Skin of body (tissue), 2 donors: ENCODE data around the gene ACOXL. TPM values are rescaled to one million over a fixed set of nuclear protein-coding genes. Genes with fewer than 3 reads are reported as not detected.

Source experiments
- DNase-seq: peaks from one replicate; lab custom pipeline; 2025; lab: John Stamatoyannopoulos, UW
- total RNA-seq: library from RNA; depleted of rRNA; stranded (reverse); fragments of >200 nt; gene quantifications from one replicate; pipeline ENCODE4 v1.2.3, GENCODE V29; 2014

Gene ACOXL
- total RNA-seq, 1 donor from 2014 or later, result 0.30 TPM

DNA sequence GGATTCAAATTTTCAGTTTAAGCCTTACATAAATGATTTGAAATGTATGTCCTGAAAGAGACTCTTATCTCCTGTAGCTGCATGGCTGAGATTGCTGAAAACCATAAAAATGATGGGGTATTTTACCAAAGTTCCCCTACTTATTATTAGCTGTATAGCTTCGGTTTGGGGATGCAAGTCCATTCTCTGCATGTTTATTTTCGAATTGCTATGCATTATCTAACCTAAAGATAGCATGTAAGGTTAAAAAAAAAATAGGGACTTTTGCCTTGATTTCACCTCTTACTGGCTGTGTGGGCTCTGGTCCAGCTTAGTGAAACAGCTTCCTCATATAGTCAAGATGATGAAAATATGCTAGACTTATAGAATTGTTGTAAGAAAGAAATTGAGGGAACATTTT is 14.0 kb upstream of the ACOXL start:
- DNase-seq, result no peak

DNA sequence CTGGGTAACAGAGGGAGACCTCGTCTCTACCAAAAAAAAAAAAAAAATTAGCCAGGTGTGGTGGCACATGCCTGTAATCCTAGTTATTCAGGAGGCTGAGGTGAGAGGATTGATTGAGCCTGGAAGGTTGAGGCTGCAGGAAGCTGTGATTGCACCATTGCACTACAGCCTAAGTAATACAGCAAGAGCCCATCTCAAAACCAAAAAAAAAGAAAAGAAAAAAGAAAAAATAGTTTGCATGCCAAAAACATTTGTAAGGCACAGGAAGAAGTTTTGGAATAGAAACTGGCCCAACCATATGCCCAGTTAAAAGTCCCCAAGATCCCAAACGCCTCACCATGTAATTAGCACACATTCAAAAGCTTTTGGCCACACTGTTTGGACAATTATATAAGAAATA is 13.4 kb upstream of the ACOXL start:
- no peak for DNase-seq

DNA sequence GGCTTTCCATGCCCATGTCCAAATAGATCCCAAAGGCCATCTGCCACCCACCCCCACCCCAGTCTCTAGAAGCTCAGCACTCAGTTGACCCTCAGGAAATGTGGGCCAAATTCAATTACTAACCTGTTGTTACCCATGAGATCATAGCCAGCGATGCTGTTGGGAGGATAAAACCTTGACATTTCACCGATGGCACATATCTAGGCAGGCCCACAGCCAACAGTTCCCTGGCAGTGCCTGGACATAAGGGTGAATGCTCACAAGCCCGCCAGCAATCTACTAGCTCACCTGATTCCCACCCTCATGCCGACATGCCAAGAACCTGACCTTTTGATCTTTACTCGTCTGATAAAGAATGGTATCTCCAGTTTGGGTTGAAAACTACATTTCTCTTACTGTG is 11.8 kb upstream of the ACOXL start:
- no peak for DNase-seq

DNA sequence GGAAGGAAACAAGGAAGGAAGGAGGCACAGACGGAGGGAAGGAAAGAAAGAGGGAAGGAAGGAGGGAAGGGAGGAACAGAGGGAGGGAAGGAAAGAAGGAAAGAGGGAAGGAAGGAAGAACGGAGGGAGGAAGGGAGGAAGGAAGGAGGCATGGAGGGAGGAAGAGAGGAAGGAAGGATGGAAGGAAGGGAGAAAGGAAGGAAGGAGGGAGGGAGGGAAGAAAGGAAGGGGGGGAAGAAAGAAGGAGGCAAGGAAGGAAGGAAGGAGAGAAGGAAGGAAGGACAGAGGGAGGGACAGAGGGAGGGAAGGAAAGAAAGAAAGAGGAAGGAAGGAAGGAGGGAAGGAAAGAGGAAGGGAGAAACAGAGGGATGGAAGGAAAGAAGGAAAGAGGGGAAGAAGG is 7.6 kb upstream of the ACOXL start:
- DNase-seq, result no peak

DNA sequence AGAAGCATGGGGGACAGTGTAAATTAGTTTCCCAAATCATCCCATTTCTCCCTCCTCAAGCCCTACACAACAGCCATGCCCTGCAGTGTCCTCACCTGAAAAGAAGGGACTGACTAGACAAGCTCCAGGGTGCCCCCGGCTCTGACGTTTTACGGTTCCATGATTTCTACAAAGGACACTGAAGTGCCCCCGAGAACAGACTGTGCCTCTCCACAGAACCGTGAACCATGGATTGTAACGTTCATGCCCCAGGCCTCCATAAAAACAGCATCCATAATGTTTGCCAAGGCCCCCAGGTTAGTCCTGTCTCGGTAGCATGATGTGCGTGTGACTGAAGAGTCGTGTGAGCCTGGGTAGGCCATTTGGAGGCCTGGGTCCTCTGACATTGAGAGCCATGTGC is 7.0 kb upstream of the ACOXL start:
- DNase-seq, result no peak

DNA sequence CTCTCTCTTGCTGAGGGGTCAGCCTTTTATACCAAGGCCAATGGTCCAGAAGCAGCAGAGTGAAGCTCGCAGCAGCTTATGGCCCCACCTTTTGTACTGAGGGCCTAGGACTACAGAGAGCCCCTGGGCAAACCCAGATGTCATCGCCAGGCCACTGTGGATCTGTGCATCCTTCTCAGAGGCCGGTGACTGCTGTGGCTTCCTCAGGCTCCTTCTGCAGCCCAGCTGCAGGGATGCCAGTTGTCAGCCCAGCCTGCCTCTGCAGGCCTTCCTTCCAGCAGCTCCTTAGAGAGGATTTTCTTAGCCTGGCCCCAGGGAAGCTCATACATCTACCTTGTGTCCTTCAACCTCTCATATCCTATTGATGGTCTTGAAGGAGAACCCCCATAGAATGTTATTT is 6.5 kb upstream of the ACOXL start:
- no peak for DNase-seq

DNA sequence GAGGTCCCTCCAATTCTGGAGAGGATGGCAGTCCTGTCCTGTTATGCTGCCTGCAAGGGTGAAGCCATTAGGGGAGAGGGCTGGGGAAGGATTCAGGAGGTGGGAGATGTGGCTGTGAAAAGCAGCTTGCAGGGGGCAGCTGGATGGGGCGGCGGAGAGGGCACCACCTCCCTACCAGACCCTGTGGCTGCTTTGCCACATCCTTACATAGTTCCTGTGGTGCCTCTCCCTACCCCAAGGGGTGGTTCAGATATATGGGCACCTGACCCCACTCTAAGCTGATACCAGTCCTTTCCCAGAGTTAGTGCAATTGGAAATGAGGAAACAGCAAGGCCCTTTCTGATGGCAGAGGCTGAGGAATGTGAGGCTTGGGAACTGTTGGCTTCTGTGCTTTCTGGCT is 6.1 kb upstream of the ACOXL start:
- no peak for DNase-seq

DNA sequence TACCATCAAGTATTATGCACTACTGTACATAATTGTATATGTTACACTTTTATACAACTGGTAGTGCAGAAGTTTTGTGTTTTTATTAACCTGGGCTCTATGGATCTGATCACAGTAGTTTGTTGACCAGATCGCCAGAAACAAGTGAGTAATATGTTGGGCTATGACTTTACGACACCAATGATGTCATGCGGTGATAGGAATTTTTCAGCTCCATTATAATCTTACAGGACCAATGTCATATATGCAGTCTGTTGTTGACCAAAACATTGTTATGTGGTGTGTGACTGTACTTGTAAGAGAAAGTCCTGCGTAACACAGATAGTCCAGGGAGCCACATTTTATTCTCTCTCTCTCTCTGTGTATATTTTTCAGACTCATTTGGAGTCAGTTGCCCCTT is 4.5 kb upstream of the ACOXL start:
- no peak for DNase-seq

DNA sequence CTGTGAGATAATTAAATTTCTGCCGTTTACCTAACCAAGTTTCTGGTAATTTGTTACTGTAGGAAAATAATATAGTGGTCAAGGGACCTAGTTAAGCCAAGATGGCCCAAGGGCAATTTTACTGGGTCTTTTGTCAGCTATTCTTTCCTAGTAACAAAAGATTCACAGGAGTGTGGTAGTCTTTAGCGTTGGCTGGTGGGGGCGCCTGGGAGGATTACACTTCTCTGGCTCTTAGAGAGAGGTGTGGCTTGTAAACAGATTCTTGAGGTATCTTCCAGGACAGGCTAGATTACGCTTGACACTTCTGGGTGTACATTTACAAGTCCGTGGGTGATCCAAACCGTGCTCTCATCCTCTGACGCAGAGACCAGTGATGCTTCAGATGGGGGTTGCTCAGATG is 3.3 kb upstream of the ACOXL start:
- no peak for DNase-seq

DNA sequence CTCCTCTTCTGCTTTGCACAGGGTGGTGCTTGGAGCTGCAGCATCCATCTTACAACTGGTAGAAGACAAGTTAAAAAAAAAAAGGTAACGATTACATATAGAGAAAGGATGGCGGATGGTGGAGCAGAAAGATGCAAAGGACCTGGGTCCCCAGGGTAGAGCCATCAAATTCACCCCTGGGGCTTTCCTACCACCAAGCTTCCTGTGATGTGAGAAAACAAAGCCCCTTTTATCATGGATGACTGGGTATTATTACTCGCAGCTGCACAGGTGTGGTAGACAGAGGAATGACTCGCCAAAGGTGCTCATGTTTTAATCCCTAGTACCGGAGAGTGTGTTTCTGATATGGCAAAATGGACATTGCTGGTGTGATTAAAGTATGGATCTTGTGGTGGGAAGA is 1.3 kb upstream of the ACOXL start:
- no peak for DNase-seq

DNA sequence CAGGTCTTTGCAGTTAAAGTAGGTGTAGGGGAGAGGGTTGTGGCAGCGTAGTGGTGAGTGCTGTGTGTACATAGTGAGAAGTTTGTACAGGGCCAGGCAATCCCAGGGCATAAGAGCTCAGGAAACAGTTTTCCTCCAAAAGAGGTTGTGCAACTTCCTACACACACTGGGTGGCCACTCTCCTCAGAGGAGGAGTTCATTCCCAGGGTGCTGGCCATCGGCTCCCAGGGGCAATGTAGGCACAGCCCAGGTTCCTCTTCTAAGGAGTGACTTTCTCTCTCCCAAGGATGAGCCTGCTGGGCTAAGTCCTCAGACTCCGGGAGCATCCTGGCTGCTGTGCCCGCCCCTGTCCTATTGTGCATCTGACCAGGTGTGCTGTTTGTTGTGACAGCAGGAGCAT is 3.0 kb downstream of the ACOXL start:
- no peak for DNase-seq

DNA sequence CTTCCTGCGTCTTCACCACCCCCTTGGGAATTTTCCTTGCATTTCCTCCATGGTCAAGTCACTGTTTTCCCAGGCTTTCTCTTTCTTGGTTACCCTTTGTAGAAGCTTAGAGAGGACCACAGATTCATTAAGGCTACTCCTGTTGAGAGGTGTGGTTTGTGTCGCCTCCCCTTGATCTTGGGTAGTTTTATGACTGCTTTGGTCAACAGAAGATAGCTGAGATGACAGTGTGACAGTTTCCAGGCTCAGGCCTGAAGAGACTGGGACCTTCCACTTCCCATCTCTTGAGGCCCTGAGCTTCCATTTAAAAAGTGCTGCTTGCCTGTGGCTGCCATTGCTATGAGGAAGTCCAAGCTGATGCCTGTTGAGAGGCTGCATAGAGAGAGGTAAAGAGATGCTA is 5.4 kb downstream of the ACOXL start:
- no peak for DNase-seq

DNA sequence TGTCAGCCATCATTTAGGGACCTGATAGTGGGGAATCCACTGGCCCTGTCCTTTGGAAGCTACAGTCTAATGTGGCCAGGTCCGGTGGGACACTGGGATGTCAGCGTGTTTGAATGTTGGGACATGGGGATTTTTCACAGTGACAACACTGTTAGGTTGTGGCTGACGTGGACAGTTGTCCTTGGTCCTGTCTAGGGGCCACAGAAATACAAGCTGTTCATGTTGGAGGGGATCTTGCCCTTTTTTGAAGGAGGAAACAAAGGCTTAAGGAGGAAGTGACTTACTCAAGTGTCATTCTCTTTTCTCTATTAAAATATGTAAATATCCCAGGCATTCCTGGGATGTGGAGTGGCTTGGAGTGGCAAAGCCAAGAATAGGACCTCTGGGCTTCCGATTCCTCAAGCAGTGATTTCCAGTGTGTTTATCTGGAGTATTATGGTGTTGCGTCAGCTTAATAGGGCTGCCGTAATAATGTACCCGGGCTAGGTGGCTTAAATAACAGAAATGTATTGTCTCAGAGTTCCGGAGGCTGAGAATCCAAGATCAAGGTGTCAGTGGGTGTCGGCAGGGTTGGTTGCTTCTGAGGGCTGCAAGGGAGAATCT is 8.5 kb downstream of the ACOXL start:
- no peak for DNase-seq

DNA sequence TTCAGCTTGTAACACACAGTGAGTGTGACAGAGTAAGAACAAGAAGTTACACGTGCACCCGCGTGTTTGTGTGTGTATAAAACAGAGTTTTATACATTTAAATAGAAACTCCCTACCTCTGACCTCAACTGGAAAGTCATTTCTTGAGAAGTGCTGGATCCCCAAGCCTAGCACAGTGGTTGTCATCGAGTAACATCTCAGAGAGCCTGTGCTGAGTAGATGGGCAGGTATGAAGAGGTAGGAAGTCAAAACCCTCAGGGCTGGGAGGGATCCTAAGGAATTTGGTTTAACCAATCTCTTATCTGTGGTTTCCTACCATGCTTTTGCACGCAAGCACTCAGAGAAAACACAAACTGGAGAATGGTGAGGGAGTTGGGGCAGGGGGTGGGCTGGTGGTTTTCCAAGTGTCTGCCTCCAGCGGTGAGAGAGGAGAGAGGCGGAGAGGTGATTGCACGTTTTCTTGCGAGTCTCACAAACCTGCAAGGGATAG is 9.2 kb downstream of the ACOXL start:
- DNase-seq, result no peak

DNA sequence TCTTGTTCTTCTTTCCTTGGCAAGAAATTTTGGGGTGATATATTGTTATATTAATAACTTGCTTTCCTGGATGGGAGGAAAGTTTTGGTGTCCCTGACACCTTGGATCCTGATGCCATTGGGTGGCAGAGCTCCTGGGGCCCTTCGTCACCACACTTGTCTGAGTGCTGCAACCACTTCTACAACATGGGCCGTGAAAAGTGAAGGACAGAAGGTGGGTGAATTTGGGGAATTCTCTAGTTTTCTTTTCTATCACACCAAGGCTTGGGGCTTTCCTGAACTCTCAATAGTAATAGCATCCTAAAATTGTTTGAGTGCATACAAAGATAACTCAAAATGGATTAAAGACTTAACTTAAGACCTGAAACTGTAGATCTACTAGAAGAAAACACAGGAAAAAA is 10.0 kb downstream of the ACOXL start:
- DNase-seq, result no peak

DNA sequence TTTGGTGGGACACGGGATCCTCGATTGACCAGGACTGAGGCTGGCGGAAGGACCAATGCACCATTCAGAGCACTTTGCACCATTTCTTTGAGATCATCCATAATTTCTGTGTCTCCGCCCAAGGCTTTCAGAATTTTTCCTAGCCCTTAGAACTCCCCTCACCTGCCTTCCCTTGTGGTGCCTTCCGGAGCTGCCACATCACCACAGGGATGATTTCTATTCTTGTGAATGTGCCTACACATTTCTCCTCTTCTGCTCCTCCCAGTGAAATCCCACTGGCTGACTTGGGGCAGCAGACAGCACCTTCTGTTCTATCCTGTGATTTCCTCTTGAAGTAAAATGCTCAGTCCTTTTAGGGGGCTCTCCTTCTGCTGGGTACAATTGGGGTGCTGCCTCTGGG is 11.2 kb downstream of the ACOXL start:
- DNase-seq, result no peak

DNA sequence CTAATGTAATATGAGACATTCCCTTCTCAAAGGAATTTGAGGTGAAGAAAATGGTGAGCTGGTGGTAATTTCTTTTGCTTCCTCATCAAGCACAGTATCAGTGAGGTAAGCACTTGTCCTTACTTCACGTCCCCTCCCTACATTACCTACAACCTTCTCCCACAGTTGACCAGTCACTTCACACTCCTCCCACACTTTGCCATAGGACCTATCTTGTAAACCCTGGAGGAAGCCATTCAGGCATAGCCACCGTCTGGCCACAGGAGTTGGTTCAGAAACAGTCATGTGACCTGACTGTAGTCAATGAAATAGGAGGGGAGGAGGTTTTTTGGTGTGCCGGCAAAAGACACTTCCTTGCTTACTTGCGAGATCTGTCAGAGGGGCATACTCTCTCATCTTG is 12.1 kb downstream of the ACOXL start:
- no peak for DNase-seq

DNA sequence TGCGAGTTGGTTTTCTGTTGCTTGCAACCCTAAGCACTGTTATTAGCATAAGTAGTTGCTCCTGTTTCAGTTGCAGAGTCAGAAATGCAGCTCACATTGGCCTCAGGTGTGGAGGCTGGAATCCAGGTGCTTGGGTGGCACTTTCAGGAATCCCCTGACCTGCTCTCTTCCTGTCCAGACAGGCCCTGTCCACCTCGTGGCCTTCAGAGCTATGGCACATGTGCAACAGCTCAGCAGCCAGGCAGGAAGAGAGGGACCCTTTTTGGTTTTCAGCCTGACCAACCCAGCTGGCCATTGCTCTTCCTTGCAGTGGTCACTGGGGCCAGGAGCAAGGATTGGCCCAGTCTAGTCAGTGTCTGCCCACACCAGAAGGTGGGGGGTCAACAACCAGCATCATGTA is 12.7 kb downstream of the ACOXL start:
- DNase-seq, result no peak

DNA sequence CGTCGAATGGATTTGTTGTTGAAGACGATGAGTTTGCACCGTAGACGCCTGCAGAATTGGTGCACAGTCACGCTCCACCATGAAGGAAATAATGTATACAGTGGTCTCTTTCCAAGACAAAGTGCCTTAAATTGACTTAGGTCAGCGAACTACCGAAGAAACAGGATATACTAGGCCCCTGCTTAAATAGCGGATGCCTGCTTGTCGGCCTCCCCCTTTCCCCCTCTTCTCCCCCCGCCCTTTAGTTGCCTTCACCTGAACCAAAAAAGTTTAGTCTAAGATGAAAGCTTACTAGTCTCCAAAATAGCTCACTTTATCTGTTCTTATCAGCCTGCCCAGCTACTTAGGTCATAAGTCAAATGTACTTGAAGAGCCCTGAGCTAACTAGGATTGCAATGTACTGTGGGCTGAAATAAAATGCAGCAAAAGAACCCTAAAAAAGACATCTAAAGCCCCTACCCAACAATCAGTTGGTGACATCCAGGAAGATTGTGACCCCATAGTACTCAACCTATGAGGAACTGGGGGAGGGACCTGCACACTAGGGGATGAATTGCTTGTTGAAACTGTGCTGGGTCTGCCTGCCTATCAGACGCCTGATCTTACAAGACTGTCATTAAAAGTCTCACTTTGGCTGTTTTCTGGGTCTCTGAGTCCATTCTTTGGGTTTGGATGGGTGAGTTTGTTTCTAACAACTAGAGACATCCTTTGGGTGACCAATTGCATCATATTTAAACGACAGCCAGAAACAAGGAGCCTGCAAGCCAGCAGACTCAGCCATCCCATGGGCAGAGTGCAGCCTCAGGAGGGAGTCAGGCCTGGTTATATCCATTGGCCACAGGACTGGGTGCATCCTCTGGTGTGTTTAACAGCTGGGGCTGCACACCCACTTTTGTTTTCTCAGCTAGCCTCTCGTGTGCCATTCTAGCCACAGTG is 14.5 kb downstream of the ACOXL start:
- DNase-seq, result no peak

DNA sequence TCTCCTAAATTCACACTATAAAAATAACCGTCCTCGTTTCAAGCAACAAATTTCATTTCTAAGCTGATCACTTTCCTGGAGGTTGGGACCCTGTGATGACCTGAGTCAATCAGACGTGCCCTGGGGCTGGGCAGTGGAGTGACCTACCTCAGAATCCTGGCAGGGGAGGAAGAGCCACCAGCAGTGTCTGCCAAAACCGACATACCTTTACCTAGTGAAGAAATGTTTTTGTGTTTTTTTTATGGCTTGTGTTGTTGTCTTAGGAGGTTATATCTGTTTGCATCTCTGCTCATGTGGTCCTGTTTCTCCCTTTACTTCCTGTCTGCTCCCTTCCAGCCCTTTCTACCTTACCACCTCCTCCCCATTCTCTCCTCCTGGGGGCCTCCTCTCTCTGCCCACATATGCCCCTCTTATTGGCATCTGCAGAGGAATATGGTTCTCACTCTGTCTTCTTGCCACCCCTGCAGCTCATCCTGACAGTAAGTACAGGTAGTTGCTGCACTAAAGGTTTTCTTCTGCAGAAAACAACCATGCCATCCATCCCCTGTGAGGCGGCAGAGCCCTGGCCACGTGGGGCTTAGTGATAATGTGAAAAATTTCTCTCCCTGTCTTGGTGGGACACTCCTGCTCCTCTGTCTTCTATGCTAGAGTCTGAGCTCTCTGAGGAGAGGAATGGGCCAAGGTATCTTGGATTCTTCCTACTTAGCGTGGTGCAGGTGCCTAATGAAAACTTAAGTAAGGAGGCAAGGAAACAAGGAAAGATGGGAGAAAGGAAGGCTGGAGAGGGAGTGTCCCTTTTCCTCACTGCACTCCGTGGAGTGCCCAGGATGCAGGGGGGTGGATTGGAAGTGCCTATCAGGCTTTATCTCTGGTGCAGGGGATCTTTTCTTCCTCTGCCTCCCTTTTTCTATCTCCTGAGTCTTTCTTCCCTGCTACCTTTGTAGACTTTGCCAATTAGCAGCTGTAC is 15.4 kb downstream of the ACOXL start:
- no peak for DNase-seq

DNA sequence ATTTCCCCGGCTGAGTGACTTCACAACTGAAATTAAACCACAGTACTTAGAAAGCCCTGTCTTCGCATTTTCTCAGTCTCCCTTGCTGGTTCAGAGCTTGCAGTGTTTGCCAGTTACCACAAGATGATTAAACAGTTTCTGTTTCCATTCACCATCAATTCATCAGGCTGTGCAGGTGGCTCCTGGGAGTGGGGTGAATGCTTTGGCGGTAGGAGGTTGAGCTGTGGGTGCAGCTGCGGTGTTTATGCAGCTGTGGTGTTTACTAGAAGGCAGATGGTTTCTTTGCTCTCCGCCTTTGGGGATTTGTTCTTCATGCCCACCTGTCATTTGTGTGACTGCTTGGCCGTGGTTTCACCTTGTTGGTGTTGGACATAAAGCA is 16.1 kb downstream of the ACOXL start:
- no peak for DNase-seq

DNA sequence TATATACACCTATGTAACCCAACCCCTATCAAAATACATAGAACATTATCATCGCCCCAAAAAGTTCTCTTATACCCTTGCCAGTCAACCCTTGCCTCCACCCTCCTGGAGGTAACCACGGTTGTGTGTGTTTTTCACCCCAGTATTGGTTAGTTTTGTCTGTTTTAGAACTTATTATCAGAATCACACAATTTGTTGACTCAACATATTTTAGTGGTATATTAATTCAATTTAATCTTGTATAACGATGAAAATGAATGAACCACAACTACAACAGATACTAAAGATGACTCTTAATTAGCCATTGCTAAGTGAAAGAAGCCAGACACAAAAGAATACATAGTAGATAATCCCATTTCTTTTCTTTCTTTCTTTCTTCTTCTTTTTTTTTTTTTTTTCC is 19.3 kb downstream of the ACOXL start:
- DNase-seq, result no peak
